VCaP (cell line): ENCODE results near the gene B3GALT5.
A peak's percentile ranks its signal among the peaks of the same experiment; 100 is the strongest.

Experiments
- H3K27ac ChIP-seq: fragments of 450-650 bp; 2 replicates; pipeline ENCODE4 v1.5.1; 2017
- TF ChIP-seq, protein P1 (sequence below): fragments of 450-650 bp; conservative IDR thresholded peaks from 2 replicates; pipeline ENCODE4 v1.5.1; 2017; ENCODE audit warnings: mild to moderate bottlenecking, moderate library complexity

The B3GALT5 gene

DNA sequence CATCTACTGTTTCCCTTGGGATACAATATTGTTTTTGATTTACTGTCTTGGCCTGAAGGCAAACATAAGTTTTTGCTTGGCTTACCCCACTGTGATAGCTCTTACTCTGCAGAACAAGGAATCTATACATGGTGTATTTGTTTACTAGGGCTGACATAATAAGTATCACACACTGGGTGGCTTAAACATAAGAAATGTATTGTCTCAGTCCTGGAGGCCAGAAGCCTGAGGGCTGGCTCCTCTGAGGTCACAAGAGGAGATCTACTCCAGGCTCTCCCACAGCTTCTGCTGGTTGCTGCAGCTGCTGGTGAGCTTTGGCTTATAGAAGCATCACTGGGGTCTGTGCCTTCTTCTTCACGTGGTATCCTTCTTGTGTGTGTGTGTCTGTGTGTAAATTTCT, 101.6 kb downstream of the B3GALT5 start:
- H3K27ac ChIP-seq: no peak overlapping the region
- TF ChIP-seq, protein P1, sequence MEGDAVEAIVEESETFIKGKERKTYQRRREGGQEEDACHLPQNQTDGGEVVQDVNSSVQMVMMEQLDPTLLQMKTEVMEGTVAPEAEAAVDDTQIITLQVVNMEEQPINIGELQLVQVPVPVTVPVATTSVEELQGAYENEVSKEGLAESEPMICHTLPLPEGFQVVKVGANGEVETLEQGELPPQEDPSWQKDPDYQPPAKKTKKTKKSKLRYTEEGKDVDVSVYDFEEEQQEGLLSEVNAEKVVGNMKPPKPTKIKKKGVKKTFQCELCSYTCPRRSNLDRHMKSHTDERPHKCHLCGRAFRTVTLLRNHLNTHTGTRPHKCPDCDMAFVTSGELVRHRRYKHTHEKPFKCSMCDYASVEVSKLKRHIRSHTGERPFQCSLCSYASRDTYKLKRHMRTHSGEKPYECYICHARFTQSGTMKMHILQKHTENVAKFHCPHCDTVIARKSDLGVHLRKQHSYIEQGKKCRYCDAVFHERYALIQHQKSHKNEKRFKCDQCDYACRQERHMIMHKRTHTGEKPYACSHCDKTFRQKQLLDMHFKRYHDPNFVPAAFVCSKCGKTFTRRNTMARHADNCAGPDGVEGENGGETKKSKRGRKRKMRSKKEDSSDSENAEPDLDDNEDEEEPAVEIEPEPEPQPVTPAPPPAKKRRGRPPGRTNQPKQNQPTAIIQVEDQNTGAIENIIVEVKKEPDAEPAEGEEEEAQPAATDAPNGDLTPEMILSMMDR: no peak

DNA sequence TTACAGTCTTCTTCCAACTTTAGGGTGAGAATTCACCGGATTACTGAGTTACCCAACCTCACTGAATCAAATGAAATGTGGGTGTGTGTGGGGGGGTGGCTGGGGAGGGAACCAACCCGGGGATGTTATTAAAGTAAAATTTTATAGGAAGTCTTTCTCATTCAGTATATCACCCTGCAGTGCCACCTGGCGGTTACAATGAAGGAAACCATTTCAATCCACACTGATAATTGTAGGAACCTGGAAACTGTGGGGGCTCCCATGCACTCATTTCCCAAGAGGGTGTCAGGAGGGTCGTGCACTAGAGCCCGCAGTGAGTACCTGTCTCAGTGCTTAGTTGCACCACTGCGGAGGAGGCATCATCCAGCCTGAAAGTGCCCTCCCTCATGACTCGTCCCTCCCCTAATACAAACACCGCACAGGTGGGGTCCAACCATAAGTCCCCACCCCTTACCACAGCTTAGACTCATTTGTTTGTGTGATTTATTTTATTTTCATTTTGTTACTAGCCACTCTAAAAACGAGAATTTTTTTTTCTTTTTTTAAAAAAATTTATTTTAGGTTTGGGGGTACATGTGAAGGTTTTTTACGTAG, 103.2 kb downstream of the B3GALT5 start:
- H3K27ac ChIP-seq: no peak overlapping the region; the same call in 1 of the 2 replicates
- TF ChIP-seq, protein P1: peak; percentile 88

DNA sequence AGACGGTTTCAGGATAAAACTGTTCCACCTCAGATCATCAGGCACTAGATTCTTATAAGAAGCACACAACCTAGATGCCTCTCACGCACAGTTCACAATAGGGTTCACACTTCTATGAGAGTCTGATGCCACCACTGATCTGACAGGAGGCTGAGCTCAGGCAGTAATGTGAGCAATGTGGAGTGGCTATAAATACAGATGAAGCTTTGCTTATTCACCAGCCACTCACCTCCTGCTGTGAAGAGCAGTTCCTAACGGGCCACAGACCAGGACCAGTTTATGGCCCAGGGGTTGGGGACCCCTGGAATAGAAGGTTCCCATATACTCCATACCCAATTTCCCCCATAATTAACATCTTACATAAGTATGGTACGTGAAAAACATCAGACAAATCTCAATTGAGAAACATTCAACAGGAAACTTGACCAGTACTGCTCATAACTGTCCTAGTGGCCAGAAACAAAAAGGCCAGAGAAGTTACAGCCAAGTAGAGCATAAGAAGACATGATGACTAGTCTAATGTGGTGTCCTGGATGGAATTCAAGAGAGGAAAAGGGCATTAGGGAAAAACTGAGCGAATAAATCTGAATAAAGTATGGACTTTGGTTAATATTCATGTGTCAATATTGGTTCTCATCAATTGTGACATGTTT, 107.5 kb downstream of the B3GALT5 start:
- TF ChIP-seq, protein P1: peak; percentile 27; the same call in 1 of the 2 replicates
- H3K27ac ChIP-seq: no peak overlapping the region

DNA sequence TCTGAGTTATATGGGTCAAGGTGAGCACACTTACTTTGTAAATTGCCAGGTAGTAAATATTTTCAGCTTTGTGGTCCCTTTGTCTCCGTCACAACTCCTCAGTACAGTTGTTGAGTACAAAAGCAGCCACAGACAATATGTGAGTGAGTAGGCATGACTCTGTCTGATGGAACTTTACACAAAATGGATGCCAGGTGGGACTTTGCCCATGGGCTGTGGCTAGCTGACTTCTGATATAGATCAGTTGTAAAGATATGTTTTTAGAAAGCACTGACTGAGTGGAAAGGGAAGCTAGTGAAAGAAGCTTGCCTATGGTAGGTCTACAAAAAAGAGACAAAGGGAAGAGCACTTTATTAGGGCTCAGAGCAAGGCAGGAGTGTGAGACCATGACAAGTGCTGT, 109.1 kb downstream of the B3GALT5 start:
- TF ChIP-seq, protein P1: no peak
- H3K27ac ChIP-seq: no peak overlapping the region
